Stimulated activated CD8-positive, alpha-beta memory T cell treated with anti-CD3 and anti-CD28 coated beads, Interleukin-7, amount 100 ng/mL, for 4 hours (primary cell): ENCODE measurements around the gene OPCML.

ENCODE experiments used
- DNase-seq, 2 donors: peaks; one replicate each; pipeline ENCODE4 v3.0.0-alpha.2; 2020; ENCODE audit warnings: low read depth in 2 of 2

Gene OPCML

DNA sequence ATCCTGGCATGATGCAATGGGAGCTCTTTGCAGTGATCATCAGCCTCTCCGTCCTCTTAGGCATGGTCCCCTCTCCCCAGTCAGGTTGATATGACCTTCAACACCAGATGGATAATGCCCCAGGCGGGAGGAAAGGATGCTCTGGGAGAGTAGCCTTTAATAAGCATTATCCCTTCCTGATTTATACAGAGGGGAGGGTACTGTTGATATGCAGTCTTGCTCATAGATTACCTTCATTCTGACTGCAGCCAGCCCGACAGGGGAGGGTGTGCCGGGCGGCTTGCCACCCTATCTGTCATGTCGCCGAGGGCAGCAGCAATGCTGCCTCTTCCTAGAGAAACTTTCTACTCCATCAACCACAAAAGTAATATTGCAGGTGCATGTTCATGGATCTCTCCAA, 497.4 kb downstream of the OPCML start:
- DNase-seq: no peak

DNA sequence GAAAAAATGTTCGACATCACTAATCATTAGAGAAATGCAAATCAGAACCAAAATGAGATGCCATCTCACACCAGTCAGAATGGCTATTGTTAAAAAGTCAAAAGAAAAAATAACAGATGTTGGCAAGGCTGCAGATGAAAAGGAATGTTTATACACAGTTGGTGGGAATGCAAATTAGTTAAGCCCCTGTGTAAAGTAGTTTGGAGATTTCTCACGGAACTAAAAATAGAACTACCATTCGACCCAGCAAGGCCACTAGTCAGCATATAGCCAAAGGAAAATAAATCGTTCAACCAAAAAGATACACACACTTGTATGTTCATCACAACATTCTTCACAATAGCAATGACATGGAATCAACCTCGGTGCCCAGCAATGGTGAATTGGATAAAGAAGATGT, 503.2 kb downstream of the OPCML start:
- no peak for DNase-seq

DNA sequence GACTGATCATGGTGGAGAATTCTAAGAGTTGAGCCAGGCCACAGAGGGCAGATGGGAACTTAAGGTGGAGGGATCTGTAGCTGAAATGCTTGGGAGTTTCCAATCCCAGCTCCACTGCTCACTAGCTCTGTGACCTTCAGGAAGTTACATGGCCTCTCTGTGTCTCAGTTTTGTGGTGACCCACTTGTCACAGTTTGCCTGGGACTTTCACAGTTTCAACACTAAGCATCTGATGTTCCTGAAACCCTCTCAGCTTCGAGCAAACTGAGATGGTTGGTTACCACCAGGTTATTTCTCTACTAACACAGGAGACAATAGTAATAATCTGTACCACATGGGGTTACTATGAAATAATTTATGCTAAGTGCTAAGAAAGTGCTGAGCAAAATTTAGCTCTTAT, 505.3 kb downstream of the OPCML start:
- DNase-seq: no peak

DNA sequence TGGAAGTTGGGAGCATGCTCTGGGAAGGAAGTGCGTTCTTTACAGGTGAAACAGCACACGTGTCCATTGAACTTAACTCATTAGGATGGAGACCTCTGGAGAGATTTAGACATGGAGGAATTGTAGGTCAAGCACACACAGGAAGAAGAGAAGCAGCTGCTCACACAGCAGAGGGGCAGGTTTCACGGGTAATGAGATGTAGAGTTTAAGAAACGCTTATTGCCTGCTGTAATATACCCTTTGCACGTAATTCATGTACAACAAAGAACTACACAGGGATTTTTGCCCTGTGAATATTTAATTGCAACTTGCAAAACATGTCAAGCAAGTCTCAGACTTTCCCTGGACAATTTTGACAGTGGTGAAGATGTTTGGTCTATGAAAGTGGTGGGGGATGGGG, 508.0 kb downstream of the OPCML start:
- no peak for DNase-seq

DNA sequence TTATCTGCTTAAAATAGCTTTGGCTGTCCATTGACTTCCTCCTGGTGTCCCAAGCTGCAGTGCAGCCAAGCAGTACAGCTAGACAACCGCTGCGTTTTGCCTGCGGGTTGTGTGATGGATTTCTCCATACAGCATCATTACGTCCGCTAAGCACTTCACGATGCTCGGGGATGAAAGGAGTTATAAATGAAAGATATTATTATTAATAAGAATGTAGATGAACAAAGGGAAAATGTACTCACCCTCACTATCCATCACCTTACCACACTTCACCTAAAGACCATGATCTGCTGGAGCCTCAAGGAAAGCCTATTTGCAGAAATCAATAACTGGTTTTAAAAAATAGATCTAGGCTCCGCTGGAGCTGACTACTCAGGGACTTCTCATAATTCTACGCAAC, 509.1 kb downstream of the OPCML start:
- no peak for DNase-seq

DNA sequence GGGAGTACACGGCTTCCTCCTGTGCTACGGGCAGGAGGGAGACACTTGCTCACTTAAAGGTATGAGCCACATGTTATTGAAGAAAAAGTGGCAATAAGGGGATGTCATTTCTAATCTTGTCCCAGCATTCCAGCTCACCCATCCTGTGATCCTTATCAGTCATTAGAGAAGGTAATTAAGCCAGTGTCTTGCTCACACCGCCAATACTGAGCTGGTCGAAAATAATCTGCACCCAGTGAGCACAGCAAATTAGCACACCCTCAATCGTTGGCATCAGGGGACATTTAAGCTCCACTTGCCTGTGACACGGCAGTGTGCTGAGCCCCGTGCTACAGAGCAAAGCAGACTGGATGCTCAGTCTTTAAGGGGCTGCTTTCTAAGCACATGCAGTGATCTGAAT, 510.7 kb downstream of the OPCML start:
- no peak for DNase-seq

DNA sequence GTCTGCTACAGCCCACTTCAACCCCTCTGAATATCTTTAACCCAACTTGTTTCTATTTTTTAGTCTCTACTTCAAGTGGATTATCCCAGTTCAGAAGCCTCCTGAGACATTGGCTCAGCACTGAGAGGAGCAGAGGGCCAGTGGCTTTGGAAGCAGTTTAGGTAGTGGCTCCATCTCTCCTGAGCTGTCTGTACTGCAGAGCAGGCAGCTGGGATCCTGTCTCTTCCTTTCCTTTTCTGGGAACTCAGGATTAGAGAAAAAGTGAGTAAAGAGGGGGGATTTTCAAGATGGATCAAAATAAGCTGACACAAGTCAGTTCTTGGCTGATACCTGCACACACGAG, 512.0 kb downstream of the OPCML start:
- no peak for DNase-seq

DNA sequence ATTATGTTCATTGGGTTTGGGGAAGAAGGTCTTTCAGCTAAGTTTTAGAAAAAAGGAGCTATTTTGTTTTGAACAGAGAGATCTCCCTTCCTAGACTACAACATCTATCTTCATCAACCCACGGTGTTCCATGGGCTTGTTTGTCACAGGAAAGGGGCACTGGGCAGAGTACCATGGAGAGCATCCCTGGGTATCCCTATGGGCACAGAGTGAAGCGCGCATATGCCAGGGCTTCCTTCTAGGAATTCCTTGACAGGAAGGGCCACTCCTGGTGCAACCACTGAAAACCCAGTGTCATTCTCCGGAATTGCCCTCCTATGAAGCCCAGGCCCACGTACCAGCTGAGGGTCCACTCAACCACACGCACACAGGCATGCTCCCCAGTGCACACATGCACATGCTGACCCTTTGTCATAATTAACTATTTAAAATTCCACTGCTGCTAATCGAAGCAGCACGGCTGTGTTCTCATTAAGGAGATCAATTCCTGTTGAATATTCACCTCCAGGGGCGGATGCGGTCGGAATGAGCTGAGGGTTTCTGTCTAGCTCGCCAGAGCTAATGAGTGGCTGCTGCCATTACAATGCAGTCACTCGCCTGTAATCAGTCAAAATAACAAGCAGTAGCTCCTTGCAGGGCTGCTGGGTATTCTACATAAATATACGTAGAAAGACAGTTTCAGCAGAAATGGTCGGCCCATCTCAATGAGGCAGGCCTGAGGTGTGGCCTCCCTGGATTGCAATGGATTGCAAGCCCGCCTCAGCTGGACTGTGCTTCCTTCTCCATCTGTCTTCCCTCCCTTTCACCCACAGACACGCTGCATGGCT, 512.5 kb downstream of the OPCML start:
- no peak for DNase-seq

DNA sequence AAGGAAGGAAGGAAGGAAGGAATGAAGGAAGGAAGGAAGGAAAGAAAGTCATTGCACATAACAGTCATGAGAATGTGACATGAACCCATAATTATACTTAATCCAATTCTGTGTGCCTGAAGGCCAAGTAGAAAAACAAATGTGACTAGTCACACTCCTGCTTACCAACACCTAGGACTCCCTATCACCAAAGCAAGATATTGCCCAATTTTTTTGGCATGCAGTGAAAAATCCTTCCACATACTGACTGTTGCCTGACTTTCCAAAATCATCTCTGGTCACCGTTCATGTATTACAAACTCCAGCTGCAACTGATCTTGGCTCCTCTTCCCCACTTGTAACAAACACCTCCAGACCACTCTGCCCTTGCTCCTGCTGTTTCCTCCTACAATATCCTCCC, 516.8 kb downstream of the OPCML start:
- DNase-seq: no peak

DNA sequence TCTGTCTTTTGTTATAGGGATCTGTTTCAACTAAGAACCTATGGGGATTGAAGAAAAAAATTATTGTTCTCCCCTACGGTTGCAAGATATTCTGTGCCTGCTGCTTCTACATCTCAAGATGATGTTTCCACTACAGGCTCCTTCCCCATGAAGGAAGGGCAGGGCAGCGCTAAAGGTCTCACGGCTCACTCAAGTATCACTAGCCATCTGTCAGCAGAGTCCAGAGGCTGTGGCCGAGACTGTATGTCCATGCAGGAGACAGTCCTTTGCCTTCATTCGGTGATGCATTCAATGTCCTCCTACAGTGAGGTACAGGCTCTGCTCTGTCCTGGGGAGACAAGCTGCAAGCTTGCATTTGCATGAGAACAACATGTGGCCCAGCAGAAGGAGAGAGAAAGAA, 518.0 kb downstream of the OPCML start:
- no peak for DNase-seq

DNA sequence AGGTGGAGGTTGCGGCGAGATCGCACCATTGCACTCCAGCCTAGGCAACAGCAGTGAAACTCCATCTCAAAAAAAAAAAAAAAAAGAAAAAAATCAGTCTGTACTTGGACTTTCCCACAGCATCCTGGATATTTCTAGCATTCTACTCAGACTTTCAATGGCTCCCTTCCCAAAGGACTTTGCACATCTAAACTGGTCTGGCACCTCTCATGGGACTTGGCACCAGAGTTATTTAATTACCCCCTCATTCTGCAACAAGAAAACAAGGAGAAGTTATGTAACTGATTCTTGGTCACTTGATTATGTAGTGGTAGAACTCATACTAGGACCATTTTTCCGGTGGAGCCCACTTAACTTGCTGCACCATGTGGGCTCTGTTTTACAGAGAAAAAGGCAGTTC, 519.5 kb downstream of the OPCML start:
- DNase-seq: no peak

DNA sequence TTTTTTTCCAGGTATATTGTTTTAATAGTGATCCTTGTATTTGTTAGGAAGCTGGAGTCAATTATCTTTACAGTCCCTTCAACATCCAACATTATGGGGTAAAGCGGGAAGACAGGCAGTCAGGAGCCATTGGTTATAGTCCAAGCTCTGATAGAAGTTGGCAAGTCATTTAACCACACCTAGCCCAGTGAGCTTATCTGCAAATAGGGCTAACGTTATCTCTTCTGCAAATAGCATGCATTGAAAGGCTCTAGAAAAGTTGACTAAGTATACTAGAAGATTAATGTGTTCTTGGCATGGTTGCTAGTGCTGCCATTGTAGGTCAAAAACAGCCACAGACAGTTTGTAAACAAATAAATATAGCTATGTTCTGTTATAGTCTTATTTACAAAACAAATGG, 520.7 kb downstream of the OPCML start:
- DNase-seq: no peak

DNA sequence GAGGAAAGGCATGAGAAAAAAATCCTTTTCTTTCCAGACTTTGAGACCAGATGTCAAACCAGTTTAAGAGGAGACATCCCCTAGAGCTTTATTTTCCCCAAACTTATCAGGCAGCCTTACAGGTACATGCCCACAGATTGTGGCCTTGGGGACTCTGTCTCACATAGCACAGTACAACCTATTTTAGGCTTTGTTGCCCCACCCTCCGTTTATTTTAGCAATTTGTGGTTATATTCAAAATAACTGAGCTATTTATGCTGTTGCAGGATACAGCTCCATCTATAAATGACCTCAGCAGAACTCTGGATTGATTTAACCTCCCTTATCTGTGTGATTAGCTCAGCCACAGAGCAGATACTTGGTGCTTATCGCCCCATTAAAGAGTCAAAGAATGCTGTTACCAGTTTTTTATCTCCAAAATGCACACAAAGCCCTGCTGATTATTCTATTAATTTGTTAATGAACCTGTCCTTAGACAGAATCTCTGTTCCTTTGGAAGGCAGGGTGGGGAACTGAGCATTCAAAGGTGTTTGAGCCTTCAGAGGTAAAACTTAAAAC, 525.2 kb downstream of the OPCML start:
- DNase-seq: no peak

DNA sequence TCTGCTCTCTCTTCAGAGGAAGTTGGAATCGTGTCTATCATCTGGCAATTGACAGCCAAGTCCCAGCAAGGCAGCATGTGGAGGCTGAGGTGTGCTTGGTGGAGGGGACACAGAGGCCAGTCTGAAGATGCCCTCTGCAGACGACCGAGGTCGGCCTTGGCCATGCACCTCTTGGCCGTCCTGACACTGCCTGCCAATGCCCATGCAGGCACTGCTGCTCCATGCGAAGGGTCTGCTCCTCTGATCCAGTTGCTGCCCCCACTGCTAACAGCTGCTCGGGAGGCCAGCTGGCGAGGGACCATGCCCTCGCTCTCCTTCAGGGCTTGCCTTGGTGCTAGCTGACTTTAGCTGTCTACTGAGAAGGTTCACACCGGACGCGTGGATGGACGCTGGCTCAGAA, 527.9 kb downstream of the OPCML start:
- DNase-seq: no peak

DNA sequence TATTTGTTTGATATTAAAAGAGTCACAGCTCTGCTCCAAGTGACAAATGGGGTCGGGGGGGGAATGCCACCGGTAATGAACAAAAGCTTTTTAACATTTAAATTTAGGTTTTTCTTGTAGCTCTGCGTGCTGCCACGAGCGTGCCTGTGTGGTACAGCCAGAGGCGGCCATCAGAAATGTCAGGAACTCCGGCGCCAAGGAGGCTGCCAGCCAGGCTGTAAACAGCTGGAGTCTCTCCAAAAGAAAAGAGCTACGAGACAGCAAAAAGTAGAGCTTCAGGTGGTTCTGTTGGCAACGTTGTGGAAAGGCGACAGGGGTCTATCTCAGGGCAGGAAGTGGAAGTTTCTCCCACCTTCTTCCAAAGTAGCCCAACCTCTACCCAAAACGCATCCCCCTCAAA, 532.8 kb downstream of the OPCML start:
- DNase-seq: no peak

DNA sequence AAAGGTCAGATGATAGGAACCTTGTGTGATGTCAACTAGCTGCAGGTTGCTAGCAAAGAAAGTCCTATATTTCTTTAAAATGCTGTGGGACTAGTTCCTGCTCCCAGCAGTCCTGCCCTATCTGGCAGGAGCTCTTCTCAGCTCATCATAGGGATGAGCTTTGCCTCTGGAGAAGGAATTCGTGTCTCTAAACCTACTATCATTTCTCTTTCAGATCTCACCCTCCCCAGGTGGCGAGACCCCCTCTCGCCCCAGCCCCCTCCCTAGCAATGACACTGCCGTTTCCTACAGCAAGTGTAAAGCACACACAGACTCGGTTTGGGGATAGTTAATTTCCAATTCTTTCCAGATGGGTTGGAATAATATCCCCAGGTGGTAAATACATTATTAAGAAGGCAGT, 533.3 kb downstream of the OPCML start:
- no peak for DNase-seq

DNA sequence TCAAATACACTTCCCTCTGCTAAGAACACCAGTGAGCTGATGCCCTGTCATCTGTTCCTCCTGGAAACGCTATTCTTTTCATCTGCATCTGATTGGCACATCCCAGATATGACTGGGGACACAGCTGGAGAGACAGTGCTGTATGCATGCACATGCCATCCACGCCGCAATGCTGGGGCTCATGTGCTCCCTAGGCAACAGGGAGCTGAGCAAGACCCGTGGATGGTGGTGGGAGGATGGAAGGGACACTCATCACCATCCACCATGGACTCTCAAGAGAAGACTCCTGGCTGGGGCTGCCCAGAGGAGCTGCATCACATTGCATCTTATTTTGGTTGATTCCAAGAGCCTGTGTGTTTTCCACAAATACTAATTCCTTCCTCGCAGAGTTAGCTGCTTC, 534.9 kb downstream of the OPCML start:
- DNase-seq: no peak

DNA sequence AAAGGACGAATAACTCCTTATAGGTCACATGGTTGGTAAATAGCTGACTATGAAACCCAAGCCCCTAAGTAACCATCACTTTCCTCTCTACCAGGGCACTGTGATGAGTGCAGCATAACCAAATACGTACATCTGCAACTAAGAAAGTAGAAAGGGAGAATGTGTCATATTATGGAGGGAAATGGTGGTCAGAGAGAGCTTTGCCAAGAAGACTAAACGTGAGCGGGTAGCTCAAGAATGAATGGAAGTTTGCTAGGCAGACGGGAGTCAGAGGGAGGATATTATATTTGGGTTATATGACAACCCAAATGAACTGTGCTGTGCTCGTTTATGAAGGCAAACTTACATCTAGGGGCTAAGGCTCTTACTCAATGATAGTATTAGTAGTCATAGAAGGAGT, 537.3 kb downstream of the OPCML start:
- no peak for DNase-seq

DNA sequence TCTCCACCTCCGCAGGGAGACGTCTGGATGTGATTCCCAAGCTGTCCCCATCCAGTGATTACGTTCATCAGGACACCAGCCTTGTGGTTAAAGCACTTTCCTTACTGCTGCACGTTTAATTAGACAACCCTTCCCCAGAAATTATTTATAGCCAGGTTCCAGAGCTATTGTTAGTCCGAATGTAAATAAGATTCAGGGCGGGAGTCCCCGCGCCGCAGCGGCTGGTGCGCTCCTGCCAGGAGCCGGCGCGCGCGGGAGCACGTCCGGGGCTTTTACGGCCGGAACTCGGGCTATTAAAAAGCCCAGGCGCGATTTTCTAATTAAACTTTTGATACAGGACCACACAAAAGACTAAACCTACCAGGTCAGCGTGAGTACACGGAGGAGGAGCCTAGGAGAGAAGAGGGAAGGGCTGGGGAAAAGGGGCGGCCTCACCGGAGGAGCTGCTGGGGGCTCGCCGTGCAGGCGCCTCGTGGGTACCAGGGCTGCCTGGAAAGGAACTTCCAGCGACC, 538.3 kb downstream of the OPCML start:
- no peak for DNase-seq

DNA sequence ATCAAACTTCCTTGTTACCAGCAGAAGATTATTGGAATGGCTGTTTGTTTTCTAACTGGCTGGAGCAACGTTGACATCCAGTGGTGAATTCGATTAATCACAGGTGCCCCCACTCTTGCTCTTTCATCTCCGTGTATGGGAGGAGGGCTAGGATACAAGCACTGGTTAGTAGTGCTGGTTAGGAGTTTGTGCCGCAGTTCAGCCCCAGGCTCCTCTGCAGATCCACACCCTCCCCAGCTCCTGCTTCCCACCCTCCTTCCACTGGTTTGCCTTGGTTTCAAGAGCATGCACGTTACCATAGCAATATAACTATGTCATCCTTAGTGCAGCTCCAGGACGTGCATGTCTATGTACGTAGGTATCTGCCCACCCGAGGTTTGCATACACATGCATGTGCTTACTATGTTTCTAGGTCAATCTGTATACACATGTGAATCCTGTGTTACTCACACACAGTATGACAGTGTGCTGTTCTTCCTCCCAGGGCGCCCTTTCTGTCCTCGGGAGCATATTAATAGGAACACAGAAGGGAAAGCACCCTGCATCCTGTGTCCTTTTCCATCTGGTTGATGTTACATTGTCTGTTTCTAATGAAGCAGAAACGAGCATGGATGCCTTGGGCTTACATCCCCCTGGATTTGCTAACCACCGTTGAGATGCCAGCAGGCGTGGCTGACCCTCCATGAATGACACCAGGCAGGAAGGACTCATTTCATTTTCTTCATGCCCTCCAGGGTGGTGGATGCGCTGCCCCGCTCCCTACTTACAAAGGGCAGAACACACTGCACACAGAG, 539.3 kb downstream of the OPCML start:
- DNase-seq: no peak

DNA sequence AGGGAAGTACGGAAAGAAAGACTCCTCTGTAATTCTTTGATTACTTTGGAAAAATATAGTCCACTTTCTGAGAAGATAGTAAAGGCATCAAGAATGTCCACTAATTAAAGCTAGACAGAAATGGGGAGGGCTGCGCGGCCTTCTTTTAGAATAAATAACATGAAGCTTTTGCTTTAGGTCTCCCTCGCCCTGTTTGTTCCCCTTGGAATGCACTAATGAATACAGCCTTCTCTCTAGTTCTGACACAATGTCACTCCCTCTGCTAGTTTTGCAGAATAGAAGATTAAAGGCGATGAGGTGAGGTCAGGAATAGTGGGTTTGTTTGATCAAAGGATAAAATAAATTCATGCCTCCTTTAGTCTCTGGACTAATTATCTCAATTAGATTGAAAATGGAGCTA, 543.9 kb downstream of the OPCML start:
- DNase-seq: no peak

DNA sequence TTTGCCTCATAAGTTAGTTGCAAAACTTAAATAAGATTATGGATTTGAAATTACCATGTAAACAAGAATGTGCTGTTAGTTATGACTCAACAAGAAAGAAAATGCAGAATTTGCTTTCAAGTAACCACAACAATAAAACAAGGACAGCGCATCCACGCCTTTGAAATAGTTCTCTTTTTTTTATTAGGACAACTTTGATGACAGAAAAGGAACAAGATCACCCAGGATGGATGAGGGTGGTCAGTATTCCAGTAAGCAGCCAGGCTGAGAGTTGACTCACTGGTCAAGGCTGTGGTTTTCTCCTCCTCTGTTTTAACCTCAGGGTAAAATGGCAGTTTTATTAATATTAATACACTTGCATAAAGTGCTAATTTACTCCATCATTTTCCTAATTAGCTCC, 544.4 kb downstream of the OPCML start:
- DNase-seq: no peak

DNA sequence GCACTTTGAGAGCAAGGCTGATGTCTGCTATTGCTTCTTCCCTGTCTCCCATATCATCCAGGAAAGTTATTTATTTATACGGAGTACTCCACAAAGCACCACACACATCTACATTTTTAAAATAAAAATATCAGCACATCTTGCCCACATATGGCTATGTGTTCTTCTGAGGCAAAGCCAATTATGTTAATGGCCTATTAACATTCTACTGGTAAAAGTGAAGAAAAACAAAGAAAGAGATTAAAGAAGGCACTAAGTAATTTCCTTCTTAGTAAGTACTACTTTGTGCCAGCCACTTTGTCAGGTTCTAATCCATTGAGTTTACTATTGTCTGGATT, 548.7 kb downstream of the OPCML start:
- DNase-seq: no peak
